ENCODE measurements around the gene CLTC.
"Not testable (repeated sequence)": the region's sequence is repeated elsewhere in the genome, so short reads cannot be mapped to it uniquely, and the experiment has no call there.

The CLTC gene

DNA sequence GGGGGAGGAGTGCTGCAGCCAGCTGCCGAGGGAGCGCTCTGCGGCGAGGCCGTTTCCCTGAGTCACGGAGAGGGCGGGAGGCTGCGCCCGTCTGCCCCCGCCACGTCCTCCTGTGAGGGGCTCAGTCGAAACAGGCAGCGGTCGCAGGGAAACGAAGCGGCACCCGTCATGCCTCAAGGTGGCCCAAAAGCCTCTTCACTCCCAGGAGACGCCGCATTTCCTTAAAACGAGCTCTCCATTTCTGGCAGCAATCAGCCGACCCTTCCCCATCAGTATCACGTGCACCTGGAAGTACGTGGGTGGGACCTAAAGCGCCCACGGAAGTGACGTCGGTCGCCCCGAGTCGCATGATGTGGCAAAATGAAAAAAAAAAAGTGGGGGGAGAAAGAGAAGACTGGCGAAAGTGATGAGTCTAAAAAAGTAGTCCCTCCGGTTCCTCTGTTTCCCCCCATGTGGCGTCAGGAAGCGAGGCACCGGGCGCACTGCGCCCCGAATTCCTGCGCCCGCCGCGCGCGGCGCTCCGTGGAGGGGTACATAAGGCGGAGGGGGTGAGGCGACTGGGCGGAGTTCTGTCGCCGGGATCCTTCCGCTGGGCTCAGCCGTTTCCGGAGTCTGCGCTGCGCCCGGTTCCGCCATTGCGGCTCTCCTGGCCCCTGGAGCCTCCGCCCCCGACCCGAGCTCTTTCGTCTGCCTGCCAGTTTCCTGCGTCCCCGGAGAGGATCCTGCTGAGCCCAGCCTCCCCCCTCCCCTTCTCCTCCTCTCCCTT lies at the start of gene CLTC:
Gene CLTC, plus strand, starts transcription at position 598 of the 766 bp plus-strand sequence. CDS start 237 bp downstream, outside the sequence.
- peak; percentile 96 for DNase-seq

DNA sequence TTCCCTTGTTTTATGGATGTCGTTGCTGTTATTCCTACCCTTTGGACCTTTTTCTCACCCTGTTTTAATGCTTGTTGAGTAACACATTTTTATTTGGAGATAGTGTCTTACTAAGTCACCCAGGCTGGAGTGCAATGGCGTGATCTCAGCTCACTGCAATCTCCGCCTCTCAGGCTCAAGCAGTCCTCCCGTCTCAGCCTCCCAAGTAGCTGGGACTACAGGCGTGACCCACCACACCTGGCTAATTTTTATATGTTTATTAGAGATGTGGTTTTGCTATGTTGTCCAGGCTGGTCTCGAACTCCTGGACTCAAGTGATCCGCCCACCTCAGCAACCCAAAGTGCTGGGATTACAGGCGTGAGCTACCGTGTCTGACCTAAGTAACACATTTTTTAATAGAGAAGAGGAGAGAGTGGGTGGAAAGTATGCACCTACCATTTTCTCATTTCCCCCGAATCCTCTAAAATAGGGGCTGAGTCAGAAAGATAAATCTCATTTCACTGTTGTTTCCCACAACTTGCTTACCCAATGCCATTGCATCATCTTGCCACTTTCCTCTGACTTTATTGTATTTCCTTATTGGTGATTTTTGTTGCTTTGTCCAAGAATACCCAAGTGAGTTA lies 47.3 kb upstream of the CLTC start:
- DNase-seq = no peak

DNA sequence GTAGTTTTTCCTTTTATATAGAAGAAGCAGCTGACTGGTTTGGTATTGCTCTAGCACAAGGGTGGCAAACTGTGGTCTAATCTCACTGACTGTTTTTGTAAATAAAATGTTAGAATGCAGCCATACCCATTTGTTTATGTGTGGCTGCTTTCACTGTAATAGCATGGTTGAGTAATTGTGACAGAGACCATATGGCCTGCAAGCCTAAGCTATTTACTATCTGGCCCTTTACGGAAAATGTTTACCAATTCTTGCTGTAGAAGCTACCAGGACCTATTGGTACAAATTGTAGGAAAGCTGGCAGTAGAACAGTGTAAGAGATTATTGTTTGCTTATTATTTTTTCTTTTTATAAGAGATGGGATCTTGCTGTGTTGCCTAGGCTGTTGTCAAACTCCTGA lies 35.5 kb upstream of the CLTC start:
- DNase-seq = not testable (repeated sequence)

DNA sequence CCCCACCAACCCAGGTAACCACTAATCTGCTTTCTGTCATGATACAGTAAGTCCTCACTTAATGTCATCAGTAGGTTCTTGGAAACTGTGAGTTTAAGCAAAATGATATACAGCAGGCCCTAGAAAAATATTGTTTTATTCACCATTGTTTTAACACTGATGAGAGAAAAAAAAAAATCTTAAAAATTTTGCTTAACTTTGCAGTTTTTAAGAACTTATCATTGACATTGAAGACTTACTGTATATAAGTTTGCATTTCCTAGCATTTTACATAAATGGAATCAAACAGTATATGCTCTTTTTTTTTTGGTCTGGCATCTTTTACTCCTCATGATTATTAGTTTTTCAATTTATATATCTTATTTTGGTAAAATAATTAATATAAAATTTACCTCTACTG lies 19.5 kb upstream of the CLTC start:
- no peak for DNase-seq

DNA sequence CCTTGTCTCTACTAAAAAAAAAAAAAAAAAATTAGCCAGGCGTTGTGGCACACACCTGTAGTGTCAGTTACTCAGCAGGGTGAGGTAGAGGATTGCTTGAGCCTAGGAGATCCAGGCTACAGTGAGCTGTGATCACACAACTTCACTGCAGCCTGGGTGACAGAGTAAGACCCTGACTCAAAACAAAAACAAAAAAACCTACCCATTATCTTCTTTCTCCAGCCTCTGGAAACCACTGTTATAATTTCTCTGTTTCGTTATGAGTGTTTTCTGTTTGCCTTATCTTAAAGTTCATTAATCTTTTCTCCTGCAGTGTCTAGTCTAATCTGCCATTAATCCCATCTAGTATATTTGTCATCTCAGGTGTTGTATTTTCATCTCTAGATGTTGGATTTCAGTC lies 18.6 kb upstream of the CLTC start:
- DNase-seq = no peak

DNA sequence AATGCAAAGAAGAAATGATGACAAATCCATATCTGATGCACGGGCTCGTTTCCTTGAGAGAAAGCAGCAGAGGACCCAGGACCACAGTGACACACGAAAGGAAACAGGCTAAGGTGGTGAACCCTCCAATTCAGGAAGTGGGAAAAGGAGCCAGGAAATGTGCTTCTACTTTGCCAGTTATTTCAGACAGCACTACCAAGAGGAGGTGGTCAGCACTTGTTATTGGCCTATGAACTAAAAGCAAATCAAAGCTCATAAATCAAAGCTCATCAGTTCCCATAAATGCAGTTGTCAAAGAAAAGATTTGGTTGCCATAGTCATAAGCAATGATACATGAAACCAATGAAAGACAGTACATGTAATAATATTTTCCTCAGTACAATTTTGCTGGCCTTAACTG lies 12.6 kb upstream of the CLTC start:
- no peak for DNase-seq

DNA sequence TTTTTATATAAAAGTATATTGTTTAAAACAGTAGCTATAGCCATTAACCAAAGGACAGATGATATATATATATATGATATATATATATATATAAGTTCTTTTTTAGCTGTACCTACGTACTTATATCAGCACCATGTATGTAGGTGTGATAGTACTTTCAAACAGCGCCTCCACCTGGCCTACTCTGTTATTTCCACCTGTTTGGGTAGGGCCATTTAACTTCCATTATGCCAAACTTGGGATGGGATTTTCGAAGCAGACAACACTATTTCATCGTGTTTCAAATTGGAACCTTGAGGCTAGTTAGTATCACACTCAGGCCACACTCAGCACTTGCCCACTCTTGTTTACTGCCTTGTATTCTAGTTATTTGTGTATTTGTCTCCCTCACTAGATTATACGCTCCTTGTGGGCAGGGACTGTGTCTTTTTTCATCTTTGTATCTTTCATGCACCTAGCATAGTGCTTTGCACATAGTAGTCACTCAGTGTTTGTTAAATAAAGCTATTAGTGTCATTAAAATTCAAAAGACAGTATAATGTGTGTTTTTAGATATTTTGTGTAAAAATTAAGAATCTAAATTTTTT lies 11.8 kb upstream of the CLTC start:
- peak; percentile 59 for DNase-seq

DNA sequence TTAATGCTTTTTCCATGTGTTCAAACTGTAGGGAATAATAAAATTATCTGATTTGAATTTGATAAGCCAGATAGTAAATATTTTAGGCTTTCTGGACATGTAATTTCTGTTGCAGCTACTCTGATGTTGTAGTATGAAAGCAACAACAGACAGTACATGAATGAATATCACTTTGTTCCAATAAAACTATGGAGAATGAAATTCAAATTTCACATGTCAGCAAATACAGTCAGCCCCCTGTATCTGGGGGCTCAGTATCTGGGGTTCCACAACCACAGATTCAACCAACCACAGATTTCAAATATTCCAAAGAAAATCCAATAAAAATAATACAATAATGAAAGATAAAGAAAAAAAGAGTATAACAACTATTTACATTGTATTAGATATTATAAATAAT lies 8.2 kb upstream of the CLTC start:
- DNase-seq = no peak

DNA sequence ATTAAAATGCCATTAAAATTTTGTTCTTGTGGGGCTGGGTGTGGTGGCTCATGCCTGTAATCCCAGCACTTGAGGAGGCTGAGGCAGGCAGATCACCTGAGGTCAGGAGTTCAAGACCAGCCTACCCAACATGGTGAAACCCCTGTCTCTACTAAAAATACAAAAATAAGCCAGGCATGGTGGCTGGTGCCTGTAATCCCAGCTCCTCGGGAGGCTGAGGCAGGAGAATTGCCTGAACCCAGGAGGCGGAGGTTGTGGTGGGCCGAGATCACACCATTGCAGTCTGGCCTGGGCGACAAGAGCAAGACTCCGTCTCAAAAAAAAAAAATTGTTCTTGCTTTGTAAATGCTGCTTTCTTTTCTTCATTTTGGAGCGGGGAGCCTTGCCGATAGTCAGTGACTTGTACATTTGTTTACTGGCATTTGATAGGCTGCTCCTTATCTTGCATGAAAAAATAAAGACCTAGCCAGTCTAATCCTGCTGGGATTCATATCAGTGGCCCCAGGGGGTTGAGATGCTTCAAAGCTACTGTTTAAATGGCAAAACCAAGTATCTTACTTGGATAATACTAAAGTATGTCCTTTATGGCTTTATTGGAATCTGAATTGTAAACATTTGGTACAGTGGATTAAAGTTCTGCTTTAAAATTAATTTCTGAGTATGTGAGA lies 3.3 kb upstream of the CLTC start:
- DNase-seq = no peak

DNA sequence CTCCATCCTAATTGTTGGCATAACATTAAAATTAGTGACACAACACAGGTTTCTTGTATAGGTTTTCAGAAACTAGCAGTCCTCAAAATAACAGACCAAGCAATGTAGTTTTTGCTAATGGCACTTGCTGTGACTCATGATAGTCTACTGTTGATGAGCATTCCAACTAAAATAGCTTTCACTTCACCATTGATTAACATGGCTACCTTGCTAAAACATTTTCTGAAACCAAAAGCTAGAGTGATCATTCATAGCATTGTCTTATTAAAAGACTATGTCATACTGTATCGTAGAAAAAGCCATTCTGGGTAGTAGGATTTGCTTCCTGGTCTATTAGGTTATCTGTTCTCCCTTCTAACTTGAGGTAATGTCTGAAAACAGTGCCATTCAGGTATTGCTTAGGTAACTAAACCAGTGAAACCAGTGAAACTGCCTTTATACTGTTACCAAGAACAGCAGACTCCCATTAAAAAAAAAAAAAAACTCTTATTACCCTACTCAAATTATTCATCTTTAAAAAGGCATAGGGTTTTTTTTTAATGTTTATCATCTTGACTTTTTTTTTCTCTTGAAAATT lies 2.5 kb upstream of the CLTC start:
- no peak for DNase-seq

DNA sequence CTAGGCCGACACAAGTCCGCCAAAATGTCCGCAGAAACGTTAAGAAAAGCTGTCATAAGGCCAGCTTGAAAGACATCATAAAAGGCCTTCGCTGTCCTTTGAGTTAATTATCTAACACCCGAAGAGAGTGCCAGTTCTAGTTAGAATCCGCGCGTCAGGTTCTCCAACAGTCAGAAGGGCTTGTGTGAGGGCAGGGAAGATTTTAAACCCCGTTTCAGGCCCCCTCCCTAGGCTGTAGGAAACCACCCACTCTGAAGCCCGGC lies 729 bp upstream of the CLTC start:
- no peak for DNase-seq

DNA sequence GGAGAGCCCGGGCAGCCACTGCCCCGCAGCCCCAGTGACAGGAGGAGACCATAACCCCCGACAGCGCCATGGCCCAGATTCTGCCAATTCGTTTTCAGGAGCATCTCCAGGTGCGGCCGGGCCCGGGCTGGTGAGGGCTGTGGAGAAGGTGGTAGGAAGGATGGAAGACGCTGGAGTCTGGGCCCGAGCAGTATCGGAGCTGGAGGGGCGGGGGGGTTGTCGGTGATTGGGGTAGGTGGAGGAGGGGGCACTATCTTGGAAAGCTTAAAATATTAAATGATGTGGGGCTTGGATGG lies 317 bp downstream of the CLTC start:
- DNase-seq = no peak

DNA sequence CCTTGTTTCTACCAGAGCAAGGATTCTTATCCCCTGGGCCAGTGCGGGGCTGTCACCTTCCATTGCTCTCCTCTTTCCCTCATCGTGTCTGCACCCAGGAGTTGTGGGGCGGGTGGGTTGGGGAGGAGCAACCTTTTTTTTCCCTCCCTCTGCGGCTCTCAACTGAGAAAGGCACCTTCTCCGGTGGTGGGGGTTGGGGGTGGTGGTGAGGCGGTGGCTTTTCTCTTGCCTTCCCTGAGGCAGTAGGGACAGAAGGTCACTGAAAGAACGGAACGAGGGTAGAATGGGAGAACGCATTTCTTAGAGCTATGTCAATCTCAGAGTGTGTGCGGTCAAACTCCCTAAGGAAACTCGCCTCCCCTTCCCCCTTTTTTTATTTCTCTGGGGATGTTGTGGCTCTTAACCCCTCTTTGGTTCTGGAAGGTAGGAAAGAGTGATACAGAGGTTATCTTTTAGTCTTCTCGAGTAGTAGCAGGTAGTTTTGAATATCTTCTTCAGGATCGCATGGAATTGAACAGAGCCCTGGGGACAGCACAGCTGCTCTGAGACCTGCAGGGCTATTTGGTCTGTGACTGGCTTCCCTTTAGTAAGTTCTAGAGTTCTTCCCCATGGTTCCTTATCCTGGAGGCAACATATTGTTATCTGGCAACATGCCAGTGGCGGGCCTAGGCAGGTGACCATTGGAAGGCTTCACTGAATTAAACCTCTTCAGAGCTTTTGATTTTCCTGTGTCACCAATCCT lies 994 bp downstream of the CLTC start:
- peak; percentile 71 for DNase-seq

DNA sequence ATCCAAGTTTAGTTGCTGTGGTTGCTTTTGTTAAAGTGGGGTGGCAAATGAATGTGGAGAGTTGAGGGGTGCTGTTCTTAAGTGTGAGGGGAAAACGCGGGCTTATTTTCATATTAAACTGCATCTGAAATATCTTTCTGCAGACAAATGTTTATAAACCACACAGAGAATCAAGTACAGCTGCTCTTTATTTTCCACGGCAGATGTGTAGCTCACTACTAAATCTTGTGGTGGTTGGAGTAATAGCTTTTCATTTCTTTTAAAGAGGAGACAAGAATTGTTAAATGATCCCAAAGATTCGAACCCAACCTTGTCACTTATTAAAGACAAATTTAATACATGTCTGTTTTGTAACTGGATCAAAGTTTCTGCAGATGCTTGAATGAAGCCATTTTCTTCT lies 2.1 kb downstream of the CLTC start:
- DNase-seq = no peak

DNA sequence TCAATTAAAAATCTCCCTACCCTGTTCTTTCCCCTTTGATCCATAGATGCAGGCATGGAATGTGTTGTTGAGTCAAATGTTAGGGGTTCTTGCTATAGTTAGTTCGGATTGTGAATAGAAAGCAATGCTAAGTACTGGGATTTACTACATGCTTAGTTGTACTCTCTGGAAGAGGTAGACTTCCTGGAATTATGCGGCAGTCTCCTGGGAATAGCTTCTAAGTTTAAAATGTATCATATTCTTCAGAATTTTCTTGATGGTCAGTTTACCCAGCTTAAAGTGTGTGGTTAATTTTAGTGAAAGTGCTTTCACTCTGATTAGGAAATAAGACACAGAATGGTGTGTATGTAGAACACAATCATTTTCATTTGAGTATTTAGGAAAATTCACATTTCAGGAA lies 3.5 kb downstream of the CLTC start:
- no peak for DNase-seq

DNA sequence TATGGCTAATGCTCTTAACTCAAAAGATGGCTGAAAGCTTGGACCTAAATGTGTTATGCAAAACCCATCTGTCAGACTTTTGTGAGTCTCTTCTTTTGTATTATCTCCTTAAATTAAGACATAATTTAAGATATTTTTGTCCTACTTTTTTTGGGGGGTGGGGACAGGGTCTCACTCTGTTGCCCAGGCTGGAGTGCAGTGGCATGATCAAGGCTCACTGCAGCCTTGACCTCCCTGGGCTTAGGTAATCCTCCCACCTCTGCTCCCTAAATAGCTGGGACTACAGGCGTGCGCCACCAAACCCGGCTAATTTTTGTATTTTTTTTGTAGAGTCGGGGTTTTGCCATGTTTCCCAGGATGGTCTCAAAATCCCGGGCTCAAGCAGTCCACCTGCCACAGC lies 7.1 kb downstream of the CLTC start:
- no peak for DNase-seq

DNA sequence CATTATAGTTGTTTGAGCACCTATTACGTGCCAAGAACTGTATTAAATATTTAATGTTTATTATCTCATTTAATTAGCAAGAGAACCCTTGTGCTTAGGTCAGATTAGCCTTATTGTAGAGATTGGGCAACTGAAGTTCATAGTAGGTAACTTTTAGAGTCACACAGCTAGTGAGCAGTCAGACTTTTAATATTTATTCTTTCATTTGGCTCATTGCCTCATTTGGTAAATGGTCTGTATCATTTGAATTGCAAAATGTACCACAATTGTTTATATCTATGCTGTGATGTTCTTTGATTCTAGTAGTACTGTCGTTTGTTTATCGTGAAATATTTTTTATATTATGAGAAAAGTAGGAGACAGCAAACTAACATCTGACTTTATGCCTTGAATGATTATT lies 7.6 kb downstream of the CLTC start:
- no peak for DNase-seq

DNA sequence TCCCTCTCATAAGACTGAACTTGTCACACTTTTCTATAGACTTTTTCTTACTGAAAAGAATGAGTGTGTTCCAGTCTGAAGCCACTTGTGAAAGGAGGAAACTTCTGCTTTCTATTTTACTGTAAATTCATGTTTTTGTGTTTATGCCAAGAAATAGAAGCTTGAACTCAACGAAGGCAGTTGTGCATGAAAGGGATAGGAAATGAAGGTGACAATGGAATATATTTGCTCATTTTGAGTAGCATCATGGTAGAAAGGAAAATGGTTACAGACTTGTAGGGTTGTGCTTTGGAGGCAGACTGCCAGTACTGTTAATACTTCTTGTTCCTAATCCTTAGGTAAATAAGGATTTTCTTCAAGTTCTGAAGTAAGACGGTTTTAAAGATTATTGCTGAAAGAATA lies 8.1 kb downstream of the CLTC start:
- no peak for DNase-seq

DNA sequence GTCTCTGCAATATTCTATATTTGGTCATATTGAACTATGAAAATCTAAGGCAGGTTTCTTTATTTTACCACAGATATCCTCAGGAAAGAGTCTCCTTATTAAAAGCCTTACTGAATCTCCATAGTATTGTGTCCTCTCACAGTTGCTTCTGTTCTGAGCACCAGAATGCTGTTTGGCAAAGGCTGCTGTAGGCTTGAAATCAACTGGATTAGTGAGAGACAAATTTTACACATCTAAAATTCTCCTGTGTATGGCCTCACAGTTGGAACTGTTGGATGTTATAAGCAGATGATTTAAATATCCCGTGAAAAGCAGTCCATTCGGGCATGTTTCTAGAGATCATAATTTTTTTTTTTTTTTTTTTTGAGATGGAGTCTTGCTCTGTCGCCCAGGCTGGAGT lies 9.5 kb downstream of the CLTC start:
- no peak for DNase-seq

DNA sequence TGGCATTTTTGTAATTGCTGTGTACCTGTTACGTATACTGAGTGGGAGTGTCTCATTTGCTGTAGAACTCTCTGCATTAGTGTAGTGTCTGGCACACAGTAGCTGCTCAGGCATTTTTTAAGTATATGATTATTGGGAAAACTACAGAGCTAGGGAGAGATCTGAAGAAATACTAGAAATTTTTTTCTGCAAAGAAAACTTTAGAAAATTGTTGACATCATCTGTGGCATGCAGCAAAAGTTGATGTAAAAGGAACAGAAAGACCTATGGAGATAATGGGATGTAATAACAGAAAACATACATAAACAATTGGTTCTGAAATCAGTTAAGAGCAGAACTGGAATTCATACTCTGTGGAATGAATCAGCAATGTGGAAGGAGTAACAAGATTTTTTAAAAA lies 11.6 kb downstream of the CLTC start:
- no peak for DNase-seq

DNA sequence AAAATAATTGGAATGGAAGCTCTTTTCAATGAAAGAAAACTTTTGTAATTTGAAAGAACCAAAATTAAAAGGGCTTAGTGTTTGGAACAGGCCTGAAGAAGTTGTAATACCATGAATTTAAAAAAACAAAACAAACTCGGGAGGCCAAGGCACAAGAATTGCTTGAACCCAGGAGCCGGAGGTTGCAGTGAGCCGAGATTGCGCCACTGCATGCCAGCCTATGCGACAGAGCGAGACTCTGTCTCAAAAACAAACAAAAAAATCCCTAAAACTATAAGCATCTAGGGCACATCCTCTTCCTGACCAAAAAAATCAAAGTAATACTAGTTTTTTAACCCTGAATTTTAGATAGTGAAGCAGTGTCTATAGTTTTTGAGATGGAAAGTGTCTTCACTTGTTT lies 12.7 kb downstream of the CLTC start:
- no peak for DNase-seq

DNA sequence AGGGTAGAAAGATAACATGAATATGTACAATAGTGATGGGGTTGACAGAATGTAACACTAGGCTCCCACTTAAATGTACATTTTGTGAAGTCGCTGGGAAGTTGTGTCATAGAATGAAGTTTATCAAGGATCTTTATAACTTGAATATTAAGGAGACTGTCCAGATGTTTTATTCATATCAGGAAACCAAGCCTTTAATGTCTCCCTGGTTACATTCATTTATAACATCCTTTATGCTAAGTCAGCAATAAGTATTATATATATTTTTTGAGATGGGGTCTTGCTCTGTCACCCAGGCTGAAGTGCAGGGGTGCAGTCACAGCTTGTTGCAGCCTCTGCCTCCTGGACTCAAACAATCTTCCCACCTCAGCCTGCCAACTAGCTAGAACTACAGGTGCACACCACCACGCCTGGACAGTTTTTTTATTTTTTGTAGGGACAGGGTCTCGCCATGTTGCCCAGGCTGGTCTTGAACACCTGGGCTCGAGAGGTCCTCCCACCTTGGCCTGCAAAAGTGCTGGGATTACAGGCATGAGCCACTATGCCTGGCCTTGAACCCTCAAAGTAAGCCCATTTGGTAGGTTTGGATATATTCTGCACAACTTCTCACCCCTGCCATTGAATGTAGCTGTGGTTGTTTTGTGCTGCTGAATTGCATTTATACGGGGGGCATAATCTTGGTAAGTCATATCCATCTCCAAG lies 14.1 kb downstream of the CLTC start:
- DNase-seq = no peak

Measured in activated CD8-positive, alpha-beta memory T cell treated with anti-CD3 and anti-CD28 coated beads for 24 hours (primary cell).